ENCODE data around the gene SLC35C1. TPM values are rescaled to one million over a fixed set of nuclear protein-coding genes. Genes with fewer than 3 reads are reported as not detected.
A peak's percentile ranks its signal among the peaks of the same experiment; 100 is the strongest.

Gene SLC35C1
- total and polyA plus RNA-seq, 2 donors (not counting 3 experiments of a cell fraction or from before 2014, with no cell fraction given), result 8.5 to 19.8 TPM

- Histone ChIP-seq H3K9ac (replicated peaks; ENCODE audit: extremely low read depth, insufficient read depth, low read length) (no peak overlapping the region), H3K9me3 (replicated peaks; ENCODE audit: control insufficient read depth, insufficient read depth, low read length) (no peaks in the 10 kb centered on the region), H3K27ac (ENCODE audit: insufficient read depth, low read depth, low read length) (no peak overlapping the region), H2AFZ (ENCODE audit: low read depth, low read length) (no peak overlapping the region), H4K20me1 (replicated peaks; ENCODE audit: control insufficient read depth, extremely low read depth, insufficient read depth, low read length) (no peaks in the 10 kb centered on the region), H3K9me1 (replicated peaks; ENCODE audit: control insufficient read depth, extremely low read depth, insufficient read depth, low read length) (no peaks in the 10 kb centered on the region), H3K27me3 (ENCODE audit: control insufficient read depth in 2 of 2, insufficient read depth in 2 of 2, low read length in 2 of 2) (no peaks in the 10 kb centered on the region), H3K4me1 (ENCODE audit: control insufficient read depth, extremely low read depth, insufficient read depth, low read length) (peaks cover 25% of the 10 kb centered on the region), H3K79me2 (ENCODE audit: control insufficient read depth, insufficient read depth, low read length) (peaks cover 15% of the 10 kb centered on the region), H3K4me3 (replicated peaks in 1 of 3; ENCODE audit: insufficient read depth in 1 of 3, low read depth in 1 of 3, low read length in 3 of 3) (no peak overlapping the region), H3K36me3 (ENCODE audit: control insufficient read depth in 2 of 2, extremely low read depth in 1 of 2, insufficient read depth in 2 of 2, low read length in 2 of 2) (no peaks in the 10 kb centered on the region), H3K4me2 (ENCODE audit: insufficient read depth, low read length) (no peak overlapping the region)
- dilution Hi-C loops (cut with MboI; ENCODE audit: extremely low pct_ligation_motif_present, low sequenced_read_pairs) (no loop called here), intact Hi-C loops (cut with micrococcal nuclease) (loop anchor here (5.0 kb wide), 1 partner anchor 140 kb away; no protein-coding TSS in a partner anchor)
- BruUV-seq (replicated peaks), result no TSS peak
- DNase-seq (ENCODE audit: low read depth, low spot score), result peak; percentile 18
- ChIA-PET CTCF (interaction anchor here (1.2 kb wide), 1 partner anchor 30 kb away, joined by 6 read pairs; no protein-coding TSS in a partner anchor), POLR2A (no interaction called here)
- no peak for FAIRE-seq
- no peak for TF ChIP-seq EZH2 (IDR thresholded peaks at IDR 0.05; ENCODE audit: borderline replicate concordance, low read depth, low read length, severe bottlenecking)
- no peak for TF ChIP-seq POLR2A (IDR thresholded peaks at IDR 0.05; ENCODE audit: low read depth, low read length)
- no peak for TF ChIP-seq JUN (IDR thresholded peaks at IDR 0.05; ENCODE audit: borderline replicate concordance, insufficient read depth, insufficient read length, low read depth)
- TF ChIP-seq CTCF (IDR thresholded peaks at IDR 0.05; ENCODE audit: extremely low read depth in 1 of 2, insufficient read depth in 1 of 2, low read depth in 1 of 2, low read length in 2 of 2), result no peak
- no peak for TF ChIP-seq GATA2 (IDR thresholded peaks at IDR 0.05; ENCODE audit: insufficient read depth, insufficient read length, low read depth, low read length)
- no peak for TF ChIP-seq MAX (IDR thresholded peaks at IDR 0.05; ENCODE audit: insufficient read depth, insufficient read length)
- no peak for TF ChIP-seq POLR2AphosphoS5 (IDR thresholded peaks at IDR 0.05; ENCODE audit: insufficient read depth, low read depth, low read length)
- no peak for TF ChIP-seq FOS (IDR thresholded peaks at IDR 0.05; ENCODE audit: borderline replicate concordance, insufficient read depth, low read length)
- TF ChIP-seq MYC (IDR thresholded peaks at IDR 0.05; ENCODE audit: low read depth, low read length), result no peak
Observed at GRCh38 chr11:45801723-45802315, 3.1 kb upstream of the SLC35C1 start.
